Astrocyte of the cerebellum (primary cell): ENCODE measurements around the gene ANKRD31.
A peak's percentile ranks its signal among the peaks of the same experiment; 100 is the strongest.

ENCODE experiments used
- DNase-seq: peaks from one replicate; pipeline ENCODE4 v3.0.0-alpha.2; 2011; ENCODE audit warnings: low read depth
- H3K4me3 ChIP-seq: 2 replicates; pipeline ENCODE4 v1.5.1; 2011; ENCODE audit warnings: mild to moderate bottlenecking, low read depth, low read length, moderate library complexity
- CTCF ChIP-seq: IDR thresholded peaks from 2 replicates; pipeline ENCODE4 v1.5.1; 2012; ENCODE audit warnings: low read length, low read depth, moderate library complexity, mild to moderate bottlenecking; ENCODE audit errors: missing control alignments
- in situ Hi-C: cut with HindIII; loops from 2 replicates; pipeline ENCODE4 v1.10.0; 2017; ENCODE audit warnings: low sequenced_read_pairs

Gene ANKRD31

GRCh38 chr5:75051217-75051751 is 185.4 kb downstream of the ANKRD31 start:
- no peak for DNase-seq
- in situ Hi-C loops = no loop called here
- TF ChIP-seq CTCF = no peak
- H3K4me3 ChIP-seq = peak overlapping the region; percentile 6

GRCh38 chr5:75050415-75050814 is 186.3 kb downstream of the ANKRD31 start:
- in situ Hi-C loops = no loop called here
- no peak for DNase-seq
- TF ChIP-seq CTCF = peak; percentile 45
- no peak overlapping the region for H3K4me3 ChIP-seq

- peak; percentile 77 for TF ChIP-seq CTCF
- H3K4me3 ChIP-seq = no peak overlapping the region
- no peak for DNase-seq
- in situ Hi-C loops = no loop called here
Observed at GRCh38 chr5:75049456-75050351, 187.0 kb downstream of the ANKRD31 start.

- in situ Hi-C loops = no loop called here
- DNase-seq = no peak
- no peak for TF ChIP-seq CTCF
- H3K4me3 ChIP-seq = no peak overlapping the region
Observed at GRCh38 chr5:75048457-75048953, 188.2 kb downstream of the ANKRD31 start.

- no peak for TF ChIP-seq CTCF
- in situ Hi-C loops = no loop called here
- H3K4me3 ChIP-seq = no peak overlapping the region
- no peak for DNase-seq
Observed at GRCh38 chr5:75047356-75047755, 189.3 kb downstream of the ANKRD31 start.

- H3K4me3 ChIP-seq = no peak overlapping the region
- no peak for DNase-seq
- no peak for TF ChIP-seq CTCF
- in situ Hi-C loops = no loop called here
Observed at GRCh38 chr5:75046366-75047142, 190.1 kb downstream of the ANKRD31 start.
